Measurements from ENCODE around the gene EID1.

Gene EID1

DNA sequence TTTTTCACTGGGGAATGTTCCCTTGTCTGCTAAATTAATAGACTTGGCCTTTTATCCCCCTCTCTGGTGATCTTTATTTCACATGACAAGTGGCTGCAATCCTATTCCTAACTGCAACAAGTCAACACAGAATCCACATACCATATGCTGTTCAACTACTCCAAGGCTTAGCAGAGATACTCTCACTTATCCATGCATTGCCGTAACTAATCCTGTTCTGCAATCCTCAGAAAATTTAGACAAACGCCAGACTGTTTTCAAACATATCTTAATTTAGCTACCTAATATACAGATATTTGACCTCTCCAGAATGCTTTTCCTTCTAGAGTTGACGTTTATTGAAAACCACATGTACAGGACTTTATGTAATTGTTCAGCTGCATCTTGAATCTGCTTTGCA is 37.9 kb downstream of the EID1 start:
- Histone ChIP-seq H3K27ac (no peak overlapping the region), H3K9me3 (ENCODE audit: severe bottlenecking) (no peaks in the 10 kb centered on the region), H3K36me3 (no peaks in the 10 kb centered on the region), H3K27me3 (ENCODE audit: insufficient read depth, low read depth, severe bottlenecking) (no peaks in the 10 kb centered on the region), H3K4me3 (ENCODE audit: low read depth, low read length) (no peak overlapping the region)
- DNase-seq, result no peak
- TF ChIP-seq, protein P1, sequence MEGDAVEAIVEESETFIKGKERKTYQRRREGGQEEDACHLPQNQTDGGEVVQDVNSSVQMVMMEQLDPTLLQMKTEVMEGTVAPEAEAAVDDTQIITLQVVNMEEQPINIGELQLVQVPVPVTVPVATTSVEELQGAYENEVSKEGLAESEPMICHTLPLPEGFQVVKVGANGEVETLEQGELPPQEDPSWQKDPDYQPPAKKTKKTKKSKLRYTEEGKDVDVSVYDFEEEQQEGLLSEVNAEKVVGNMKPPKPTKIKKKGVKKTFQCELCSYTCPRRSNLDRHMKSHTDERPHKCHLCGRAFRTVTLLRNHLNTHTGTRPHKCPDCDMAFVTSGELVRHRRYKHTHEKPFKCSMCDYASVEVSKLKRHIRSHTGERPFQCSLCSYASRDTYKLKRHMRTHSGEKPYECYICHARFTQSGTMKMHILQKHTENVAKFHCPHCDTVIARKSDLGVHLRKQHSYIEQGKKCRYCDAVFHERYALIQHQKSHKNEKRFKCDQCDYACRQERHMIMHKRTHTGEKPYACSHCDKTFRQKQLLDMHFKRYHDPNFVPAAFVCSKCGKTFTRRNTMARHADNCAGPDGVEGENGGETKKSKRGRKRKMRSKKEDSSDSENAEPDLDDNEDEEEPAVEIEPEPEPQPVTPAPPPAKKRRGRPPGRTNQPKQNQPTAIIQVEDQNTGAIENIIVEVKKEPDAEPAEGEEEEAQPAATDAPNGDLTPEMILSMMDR (IDR thresholded peaks at IDR 0.05; ENCODE audit: low read depth, low read length), result no peak

DNA sequence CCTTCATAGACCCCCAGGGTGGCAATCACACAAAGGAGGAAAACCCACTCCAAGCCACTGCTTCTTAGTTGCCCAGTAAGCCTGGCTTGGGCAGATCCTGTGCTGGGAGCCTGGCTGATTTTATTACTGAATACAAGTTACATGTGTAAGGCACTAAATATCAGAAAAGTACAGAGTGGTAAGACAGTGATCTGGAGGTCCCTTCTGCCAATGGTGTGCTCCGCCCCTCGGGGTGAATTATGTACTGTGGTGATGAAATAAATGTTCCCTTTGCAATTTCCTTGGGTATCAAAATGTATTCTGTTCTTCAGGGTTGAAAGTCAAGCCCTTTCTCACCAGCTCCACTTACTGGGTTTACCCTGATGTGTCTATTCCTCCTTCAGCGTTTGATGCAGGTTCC is 38.8 kb downstream of the EID1 start:
- TF ChIP-seq, protein P1 (IDR thresholded peaks at IDR 0.05; ENCODE audit: low read depth, low read length), result no peak

DNA sequence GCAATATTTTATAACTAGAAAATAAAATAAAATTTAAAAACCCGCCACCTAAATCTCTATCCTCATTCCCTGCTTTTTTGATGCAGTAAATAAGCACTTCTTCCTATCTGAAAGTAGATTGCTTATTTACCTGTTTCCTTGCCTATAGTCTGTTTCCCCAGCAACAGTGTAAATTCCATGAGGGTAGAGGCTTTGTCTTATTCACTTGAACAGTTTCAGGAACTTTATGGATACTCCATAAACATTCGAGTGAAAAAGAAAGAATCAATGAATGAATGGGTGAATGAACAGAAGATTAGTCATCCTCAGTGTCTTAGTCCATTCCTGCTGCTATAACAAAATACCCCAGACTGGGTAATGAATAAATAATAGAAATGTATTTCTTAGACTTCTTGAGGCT is 44.1 kb downstream of the EID1 start:
- TF ChIP-seq, protein P1 (IDR thresholded peaks at IDR 0.05; ENCODE audit: low read depth, low read length), result no peak
- H3K27ac ChIP-seq, result no peak overlapping the region
- no peaks in the 10 kb centered on the region for H3K9me3 ChIP-seq (ENCODE audit: severe bottlenecking)
- no peaks in the 10 kb centered on the region for H3K36me3 ChIP-seq
- no peak overlapping the region for H3K4me3 ChIP-seq (ENCODE audit: low read depth, low read length)
- DNase-seq, result no peak
- H3K27me3 ChIP-seq (ENCODE audit: insufficient read depth, low read depth, severe bottlenecking), result no peaks in the 10 kb centered on the region

More for the DNA sequence above, 38.8 kb downstream of the EID1 start:
- H3K36me3 ChIP-seq, result no peaks in the 10 kb centered on the region
- H3K27me3 ChIP-seq (ENCODE audit: insufficient read depth, low read depth, severe bottlenecking), result no peaks in the 10 kb centered on the region
- no peaks in the 10 kb centered on the region for H3K9me3 ChIP-seq (ENCODE audit: severe bottlenecking)
- H3K4me3 ChIP-seq (ENCODE audit: low read depth, low read length), result no peak overlapping the region
- no peak overlapping the region for H3K27ac ChIP-seq
- DNase-seq, result no peak

DNA sequence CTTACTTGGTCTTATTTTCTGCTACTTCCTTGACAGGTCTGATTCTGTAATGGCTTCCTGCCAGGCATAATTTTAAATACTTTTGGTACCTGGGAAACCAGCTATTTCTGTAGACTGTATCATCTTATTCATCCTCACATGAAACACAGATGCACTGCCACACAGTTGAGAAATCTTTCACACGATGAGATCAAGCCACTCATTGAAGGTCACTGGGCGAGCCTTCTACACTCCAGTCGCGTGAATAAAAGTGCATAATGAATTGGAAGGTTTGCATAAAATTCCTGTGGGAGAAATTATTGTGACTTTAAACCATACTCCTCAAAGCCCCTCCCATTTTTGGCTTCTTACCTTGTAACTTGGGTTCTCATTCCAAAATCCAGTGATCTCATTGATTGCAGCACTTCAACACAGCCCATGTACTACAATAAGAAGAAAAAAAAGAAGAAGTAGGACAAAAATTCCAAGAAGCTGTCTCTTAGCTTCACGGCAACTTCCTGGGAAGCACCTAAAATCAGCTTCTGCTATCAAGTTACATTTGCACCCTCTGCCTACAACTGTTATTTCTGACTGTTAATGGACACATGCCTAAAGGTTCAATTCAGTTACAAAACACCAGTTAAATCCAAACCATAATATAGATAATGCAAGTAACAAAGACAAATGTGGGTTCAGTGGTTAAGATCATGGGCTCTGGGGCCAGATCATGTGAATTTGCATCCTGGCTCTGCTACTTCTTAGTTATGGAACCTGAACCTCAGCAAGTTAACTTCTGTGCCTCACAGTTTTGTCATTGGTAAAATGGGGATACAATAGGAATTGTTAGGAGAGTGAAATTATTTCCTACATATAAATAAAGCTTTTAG is 46.8 kb downstream of the EID1 start:
- no peak for DNase-seq
- Histone ChIP-seq H3K4me3 (ENCODE audit: low read depth, low read length) (no peak overlapping the region), H3K9me3 (ENCODE audit: severe bottlenecking) (no peaks in the 10 kb centered on the region), H3K36me3 (no peaks in the 10 kb centered on the region), H3K27me3 (ENCODE audit: insufficient read depth, low read depth, severe bottlenecking) (no peaks in the 10 kb centered on the region), H3K27ac (no peak overlapping the region)
- TF ChIP-seq, protein P1 (IDR thresholded peaks at IDR 0.05; ENCODE audit: low read depth, low read length), result no peak

DNA sequence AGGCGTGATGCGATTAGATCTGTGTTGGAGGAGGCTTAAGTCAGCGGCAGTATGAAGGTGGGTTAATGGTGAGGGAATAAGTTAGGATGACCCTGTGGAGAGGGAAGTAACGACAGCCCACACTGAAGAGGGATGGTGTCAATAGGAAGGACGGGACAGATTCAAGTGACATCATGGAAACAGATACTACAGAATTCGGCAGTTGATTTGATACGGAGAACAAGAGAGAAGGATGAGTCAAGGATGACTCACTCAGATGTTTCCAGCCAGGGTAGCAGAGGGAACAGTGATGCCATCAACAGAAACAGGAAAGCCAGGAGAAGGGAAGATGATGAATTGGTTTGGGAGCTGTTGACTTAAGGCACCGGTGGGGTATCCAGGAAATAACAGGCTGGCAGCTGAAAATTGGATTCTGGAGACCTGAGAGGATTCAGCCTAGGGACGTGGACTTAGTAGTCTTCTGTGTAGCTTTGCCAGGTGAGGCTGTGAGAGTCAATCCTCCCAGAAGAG is 47.8 kb downstream of the EID1 start:
- DNase-seq, result no peak
- Histone ChIP-seq H3K4me3 (ENCODE audit: low read depth, low read length) (no peak overlapping the region), H3K27ac (no peak overlapping the region), H3K27me3 (ENCODE audit: insufficient read depth, low read depth, severe bottlenecking) (no peaks in the 10 kb centered on the region), H3K9me3 (ENCODE audit: severe bottlenecking) (no peaks in the 10 kb centered on the region), H3K36me3 (no peaks in the 10 kb centered on the region)
- TF ChIP-seq, protein P1 (IDR thresholded peaks at IDR 0.05; ENCODE audit: low read depth, low read length), result no peak
